BE2C (cell line): Measurements from ENCODE around the gene ZSCAN31.
"Not testable (repeated sequence)": the region's sequence is repeated elsewhere in the genome, so short reads cannot be mapped to it uniquely, and the experiment has no call there.

Source experiments
- DNase-seq: peaks from one replicate; pipeline ENCODE4 v3.0.0-alpha.2; 2020
- H3K27me3 ChIP-seq: fragments of 250-450 bp; sonication (Bioruptor Pico); 2 replicates; pipeline ENCODE4 v1.5.1; 2020; ENCODE audit warnings: mild to moderate bottlenecking
- H3K36me3 ChIP-seq: fragments of 250-450 bp; sonication (Bioruptor Pico); 2 replicates; pipeline ENCODE4 v1.5.1; 2020; ENCODE audit warnings: mild to moderate bottlenecking
- H3K4me1 ChIP-seq: fragments of 250-450 bp; sonication (Bioruptor Pico); 2 replicates; pipeline ENCODE4 v1.5.1; 2020
- H3K4me3 ChIP-seq: 2 replicates; pipeline ENCODE4 v1.5.1; 2011; ENCODE audit warnings: low read depth, low read length
- H3K9me3 ChIP-seq: fragments of 250-450 bp; sonication (Bioruptor Pico); 2 replicates; pipeline ENCODE4 v1.5.1; 2020
- CTCF ChIP-seq: IDR thresholded peaks from 2 replicates; pipeline ENCODE4 v1.5.1; 2012; ENCODE audit warnings: mild to moderate bottlenecking, low read depth, low read length

The ZSCAN31 gene

DNA sequence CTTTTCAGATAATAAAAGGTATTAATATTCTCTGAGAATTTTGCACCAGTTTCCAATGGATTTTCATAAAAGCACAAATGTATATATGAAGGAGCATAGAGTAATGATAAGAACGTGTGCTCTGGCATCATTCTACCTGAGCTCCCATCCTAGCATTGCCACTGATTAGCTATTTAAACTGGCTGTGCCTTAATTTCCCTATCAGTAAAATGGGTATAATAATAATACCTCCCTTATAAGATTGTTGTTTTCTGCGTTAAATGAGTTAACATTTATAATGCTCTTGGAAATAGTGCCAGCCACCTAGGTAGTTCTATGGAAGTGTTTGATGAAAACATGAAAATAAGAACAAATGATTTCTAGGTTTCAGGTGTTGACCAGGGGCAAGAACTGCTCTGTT lies 25.0 kb upstream of the ZSCAN31 start:
- TF ChIP-seq CTCF: no peak
- DNase-seq: no peak
- no peak overlapping the region for H3K4me3 ChIP-seq
- no peaks in the 10 kb centered on the region for H3K4me1 ChIP-seq
- H3K27me3 ChIP-seq: no peaks in the 10 kb centered on the region
- no peaks in the 10 kb centered on the region for H3K9me3 ChIP-seq
- H3K36me3 ChIP-seq: peaks cover 11% of the 10 kb centered on the region

- not testable (repeated sequence) for H3K9me3 ChIP-seq, H3K4me1 ChIP-seq, H3K27me3 ChIP-seq, H3K36me3 ChIP-seq, DNase-seq, H3K4me3 ChIP-seq
Measured at GRCh38 chr6:28359562-28359961, 23.6 kb upstream of the ZSCAN31 start.

GRCh38 chr6:28357036-28357435 lies 21.1 kb upstream of the ZSCAN31 start:
- H3K4me3 ChIP-seq: no peak overlapping the region
- H3K36me3 ChIP-seq: no peaks in the 10 kb centered on the region; the same call in 1 of the 2 replicates
- no peak for TF ChIP-seq CTCF
- no peak for DNase-seq
- no peaks in the 10 kb centered on the region for H3K9me3 ChIP-seq
- no peaks in the 10 kb centered on the region for H3K27me3 ChIP-seq
- no peaks in the 10 kb centered on the region for H3K4me1 ChIP-seq

- Histone ChIP-seq H3K4me1 (no peaks in the 10 kb centered on the region), H3K36me3 (no peaks in the 10 kb centered on the region; the same call in 1 of the 2 replicates), H3K27me3 (no peaks in the 10 kb centered on the region), H3K4me3 (no peak overlapping the region), H3K9me3 (no peaks in the 10 kb centered on the region)
- DNase-seq: no peak
- no peak for TF ChIP-seq CTCF
Measured at GRCh38 chr6:28356666-28357020, 20.7 kb upstream of the ZSCAN31 start.

DNA sequence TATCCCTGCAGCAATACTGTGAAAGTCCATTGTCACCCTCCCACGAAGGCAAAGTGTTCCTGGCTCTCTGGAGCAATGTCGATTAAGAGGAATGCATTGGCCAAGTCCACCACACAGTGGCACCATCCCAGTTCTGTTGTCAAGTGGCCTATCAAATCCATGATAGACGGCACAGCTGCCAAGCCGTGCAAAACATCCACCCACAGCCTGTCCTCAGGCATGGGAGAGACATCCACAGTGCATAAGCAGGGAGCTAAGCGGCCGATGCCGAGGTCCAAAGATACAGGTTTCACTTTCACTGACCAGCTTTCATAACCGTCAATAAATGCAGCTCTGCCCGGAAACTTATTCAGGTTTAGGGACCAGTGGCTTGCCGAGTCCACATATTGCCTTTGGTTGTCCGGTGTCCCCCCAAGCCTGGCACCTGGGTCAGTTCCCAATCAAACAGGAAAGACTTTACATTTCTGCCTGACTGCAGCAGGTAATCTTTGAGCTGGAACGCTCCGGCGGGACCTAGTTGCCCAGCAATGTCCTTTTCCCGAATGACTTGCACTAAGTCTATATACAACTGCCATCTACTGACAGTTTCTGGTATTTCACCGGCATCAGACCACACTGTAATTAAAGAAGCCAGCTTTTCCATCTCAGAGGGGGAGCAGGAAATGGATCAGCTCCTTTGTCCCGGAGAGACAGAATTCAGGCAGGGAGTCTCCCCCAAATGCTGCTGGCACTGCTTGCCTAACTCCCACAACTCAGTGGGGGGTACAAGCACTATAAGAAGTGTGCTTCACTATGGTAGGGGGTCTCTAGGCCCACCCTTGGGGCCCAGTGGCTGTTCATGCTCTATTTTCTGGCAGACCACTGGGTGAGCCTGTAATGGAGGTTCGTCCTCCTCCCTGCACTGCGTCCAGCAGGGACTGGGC lies 20.1 kb upstream of the ZSCAN31 start:
- no peaks in the 10 kb centered on the region for H3K4me1 ChIP-seq

More for the DNA sequence above, 20.1 kb upstream of the ZSCAN31 start:
- TF ChIP-seq CTCF: peak; percentile 79
- no peaks in the 10 kb centered on the region for H3K36me3 ChIP-seq
- H3K9me3 ChIP-seq: no peaks in the 10 kb centered on the region
- peak; percentile 79 for DNase-seq
- H3K4me3 ChIP-seq: peak overlapping the region; percentile 89
- H3K27me3 ChIP-seq: no peaks in the 10 kb centered on the region
